ENCODE results near the gene SELENOO. TPM values are rescaled to one million over a fixed set of nuclear protein-coding genes. Genes with fewer than 3 reads are reported as not detected.
A peak's percentile ranks its signal among the peaks of the same experiment; 100 is the strongest.

SELENOO gene
- total RNA-seq, 1 experiment from 2014 or later = 43.2 TPM

DNA sequence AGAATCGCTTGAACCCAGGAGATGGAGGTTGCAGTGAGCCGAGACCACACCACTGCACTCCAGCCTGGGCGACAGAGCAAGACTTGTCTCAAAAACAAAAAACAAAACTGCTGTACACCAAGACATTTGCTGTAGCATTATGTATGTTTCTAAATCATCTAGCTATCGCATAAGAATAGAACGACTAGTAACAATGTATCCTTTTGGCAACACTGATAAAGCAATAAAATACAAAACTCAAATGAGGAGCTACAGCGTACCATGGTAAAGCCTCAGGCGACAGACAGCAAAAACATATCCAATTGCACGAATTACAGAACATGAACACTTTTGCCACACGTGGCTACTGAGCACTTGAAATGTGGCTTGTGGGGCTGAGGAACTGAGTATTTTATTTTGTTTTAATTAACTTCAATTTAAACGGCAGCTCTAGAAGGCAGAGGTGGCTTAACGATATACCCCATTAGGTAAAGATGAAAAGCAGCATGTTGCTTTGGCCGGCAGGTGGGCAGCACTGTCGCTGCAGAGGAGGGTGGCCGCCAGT, 41.7 kb downstream of the SELENOO start:
- in situ Hi-C loops (cut with HindIII; ENCODE audit: low pct_unique_long_range_greater_than_20kb, low sequenced_read_pairs) = no loop called here
- DNase-seq (ENCODE audit: low read depth, low spot score) = no peak

DNA sequence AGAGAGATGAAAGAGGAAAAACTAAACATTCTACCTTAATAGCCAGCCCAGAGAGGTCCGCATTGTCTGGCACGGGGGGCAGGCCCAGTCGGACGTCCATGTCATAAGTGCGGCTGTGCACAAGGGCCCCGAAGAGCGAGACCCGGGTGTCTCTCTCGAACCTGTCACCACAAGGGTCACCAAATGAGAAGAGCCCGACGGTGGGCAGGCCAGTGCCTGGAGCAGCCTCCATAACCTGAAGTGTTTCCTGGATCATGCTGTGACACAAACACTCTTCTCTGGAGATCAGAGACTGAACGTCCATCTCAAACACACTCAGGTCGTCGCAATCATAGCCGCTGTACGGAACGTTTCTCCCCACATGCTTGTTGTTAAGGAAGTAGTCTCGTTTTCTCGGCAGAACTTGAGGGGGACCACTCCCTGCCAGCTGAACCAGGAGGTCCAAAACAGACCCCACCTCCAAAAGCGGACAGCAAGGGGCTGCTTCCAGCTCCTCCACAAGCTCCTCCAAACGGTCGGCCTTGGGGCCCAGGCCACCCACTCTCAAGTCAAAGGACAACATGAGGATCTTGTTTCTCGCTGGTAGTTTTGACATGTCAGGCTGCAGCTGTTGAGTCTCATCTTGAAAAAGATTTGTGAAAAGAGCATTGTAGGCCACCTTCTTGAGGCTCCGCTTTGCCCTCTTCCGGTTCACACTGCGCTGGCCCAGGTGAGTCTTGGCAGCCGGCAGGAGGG, 43.0 kb downstream of the SELENOO start:
- no peak for DNase-seq (ENCODE audit: low read depth, low spot score)
- in situ Hi-C loops (cut with HindIII; ENCODE audit: low pct_unique_long_range_greater_than_20kb, low sequenced_read_pairs) = no loop called here

DNA sequence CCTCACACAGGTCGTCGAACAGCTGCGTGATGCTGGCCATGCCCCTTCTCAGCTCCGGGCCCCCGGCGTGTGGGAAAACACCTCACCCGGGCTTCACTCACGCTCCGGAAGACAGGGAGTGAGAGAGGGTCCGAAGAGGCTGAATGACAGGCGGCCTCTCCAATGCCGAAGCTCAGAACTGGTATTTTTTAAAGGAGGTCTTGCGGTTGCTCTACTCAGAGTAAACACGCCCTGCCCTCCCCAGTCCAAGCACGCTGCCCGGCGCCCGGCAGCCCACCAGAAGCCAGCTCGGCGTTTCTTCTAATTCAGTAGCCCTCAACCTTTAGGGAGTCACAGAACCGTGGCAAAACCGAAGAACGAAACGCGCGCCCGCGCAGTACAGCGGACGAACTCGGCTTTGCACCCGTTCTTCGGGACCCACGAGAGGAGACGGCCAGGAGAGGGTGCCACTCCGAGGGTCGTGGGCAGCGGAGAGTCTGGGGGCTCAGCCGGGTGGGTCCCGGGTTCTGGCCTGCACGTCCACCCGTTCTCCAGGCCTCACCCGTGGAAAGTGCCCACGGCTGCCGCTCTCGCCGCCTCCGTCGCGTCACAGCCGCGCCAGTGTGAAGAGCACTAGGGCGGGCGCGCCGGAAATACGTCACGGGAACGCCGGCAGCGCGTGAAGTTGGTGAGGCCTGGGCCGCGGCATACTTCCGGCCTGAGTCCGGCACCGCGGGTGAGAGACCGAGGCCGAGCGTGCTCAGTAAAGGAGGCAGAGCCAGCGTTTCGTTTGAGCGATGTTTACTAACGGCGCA, 43.8 kb downstream of the SELENOO start, which contains the start of gene TUBGCP6:
TUBGCP6 (minus strand) TSS at position 604 of the 794 bp plus-strand sequence; CDS start at position 40, 564 bp downstream.
- in situ Hi-C loops (cut with HindIII; ENCODE audit: low pct_unique_long_range_greater_than_20kb, low sequenced_read_pairs) = no loop called here
- DNase-seq (ENCODE audit: low read depth, low spot score) = peak; percentile 91

DNA sequence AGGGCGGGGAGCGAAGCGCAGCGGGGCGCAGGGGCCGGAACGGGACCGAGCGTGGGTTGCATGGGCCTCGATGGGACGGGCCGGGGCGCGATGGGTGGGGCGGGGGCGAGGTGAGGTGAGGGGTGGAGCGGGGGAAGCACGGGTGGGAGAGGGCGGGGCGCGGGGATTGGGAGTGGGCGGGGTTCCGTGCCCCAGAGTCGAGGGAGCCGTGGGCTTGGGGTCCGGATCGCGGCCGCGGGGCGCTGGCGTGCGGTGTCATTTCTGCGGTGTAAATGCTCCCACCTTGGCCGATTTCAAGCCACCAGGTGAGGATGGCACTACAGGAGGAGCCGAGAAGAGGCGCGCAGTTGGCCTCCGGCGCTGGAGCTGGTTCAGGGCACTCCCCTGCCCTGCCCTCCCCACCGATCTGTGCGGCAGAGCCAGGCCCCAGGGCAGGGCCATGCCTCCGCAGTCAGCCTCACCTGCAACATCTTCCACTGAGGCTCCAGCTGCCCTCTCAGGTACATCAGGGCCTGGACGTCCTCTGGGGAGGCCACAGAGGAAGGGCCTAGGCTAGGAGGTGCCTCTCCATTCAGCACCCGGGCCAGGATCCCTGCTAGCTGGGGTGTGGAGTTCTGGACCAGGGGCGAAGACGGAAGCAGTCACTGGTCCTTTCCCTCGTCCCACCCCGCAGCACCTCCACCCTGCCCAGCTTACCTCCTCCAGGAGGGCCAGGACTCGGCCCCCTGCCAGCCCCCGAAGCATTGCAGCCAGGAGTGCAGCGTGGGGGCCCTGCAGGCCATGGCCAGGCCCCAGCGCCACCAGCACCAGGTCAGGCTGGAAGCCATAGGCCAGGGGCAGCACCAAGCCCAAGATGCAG, 44.6 kb downstream of the SELENOO start:
- DNase-seq (ENCODE audit: low read depth, low spot score) = no peak
- in situ Hi-C loops (cut with HindIII; ENCODE audit: low pct_unique_long_range_greater_than_20kb, low sequenced_read_pairs) = no loop called here

DNA sequence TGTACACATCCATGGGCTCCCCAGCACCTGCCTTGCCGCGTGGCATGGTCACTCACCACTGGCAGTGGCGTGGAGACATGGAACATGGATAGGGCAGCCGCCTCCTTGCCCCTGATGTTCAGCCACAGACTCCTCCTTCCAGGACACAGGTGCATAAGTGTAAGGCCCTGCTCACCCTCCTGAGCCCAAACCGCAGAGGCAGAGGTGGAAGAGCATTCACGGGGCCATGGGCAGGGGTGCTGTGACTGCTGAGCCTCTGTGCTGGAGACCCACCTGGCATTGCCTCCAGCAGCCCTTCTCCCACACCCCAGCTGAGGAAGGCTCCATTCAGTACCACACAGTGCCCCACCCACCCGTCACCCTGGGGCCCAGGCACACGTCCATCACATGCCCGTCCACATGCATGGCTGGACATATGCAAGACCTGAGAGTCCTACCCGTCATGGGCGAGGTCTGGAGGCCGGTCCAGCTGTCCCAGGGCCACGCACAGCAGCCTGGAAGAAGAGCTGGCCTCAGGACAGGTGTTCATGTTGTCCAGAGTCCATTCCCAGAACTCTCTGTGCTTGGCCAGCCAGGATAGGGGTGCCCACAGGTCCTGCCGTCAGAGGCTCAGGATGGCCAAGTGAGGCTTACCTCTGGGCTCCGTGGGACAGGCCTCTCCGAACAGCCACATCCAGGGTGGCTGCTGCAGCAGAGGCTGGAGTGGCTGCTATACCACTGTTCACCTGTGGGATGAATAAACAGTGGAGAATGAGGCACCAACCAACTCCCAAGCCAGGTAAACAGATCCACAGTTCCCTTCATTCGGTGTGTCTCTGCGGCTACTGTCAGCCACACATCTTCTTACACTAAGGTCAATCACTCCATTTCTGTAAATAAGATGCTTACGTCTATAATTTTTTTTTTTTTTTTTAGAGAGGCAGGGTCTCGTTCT, 45.7 kb downstream of the SELENOO start:
- no peak for DNase-seq (ENCODE audit: low read depth, low spot score)
- in situ Hi-C loops (cut with HindIII; ENCODE audit: low pct_unique_long_range_greater_than_20kb, low sequenced_read_pairs) = no loop called here

DNA sequence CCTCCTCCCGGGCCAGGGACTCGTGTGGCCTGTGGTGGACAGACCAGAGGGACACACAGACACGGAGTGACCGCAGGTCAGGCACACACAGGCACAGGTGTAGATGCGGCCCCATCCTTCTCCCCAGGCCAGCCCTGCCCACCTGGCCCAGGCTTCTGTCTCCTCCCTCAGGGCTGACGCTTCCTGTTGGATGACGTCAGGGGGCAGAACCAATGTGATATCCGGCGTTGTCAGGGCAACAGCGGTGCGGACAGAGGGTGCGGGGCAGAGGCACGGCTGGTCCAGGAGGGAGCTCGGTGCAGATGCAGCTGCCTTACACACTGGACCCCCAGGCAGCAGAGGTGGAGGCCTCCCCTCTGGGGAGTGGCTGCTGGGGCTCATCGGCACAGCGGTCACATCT, 46.9 kb downstream of the SELENOO start:
- DNase-seq (ENCODE audit: low read depth, low spot score) = peak; percentile 76
- in situ Hi-C loops (cut with HindIII; ENCODE audit: low pct_unique_long_range_greater_than_20kb, low sequenced_read_pairs) = no loop called here

DNA sequence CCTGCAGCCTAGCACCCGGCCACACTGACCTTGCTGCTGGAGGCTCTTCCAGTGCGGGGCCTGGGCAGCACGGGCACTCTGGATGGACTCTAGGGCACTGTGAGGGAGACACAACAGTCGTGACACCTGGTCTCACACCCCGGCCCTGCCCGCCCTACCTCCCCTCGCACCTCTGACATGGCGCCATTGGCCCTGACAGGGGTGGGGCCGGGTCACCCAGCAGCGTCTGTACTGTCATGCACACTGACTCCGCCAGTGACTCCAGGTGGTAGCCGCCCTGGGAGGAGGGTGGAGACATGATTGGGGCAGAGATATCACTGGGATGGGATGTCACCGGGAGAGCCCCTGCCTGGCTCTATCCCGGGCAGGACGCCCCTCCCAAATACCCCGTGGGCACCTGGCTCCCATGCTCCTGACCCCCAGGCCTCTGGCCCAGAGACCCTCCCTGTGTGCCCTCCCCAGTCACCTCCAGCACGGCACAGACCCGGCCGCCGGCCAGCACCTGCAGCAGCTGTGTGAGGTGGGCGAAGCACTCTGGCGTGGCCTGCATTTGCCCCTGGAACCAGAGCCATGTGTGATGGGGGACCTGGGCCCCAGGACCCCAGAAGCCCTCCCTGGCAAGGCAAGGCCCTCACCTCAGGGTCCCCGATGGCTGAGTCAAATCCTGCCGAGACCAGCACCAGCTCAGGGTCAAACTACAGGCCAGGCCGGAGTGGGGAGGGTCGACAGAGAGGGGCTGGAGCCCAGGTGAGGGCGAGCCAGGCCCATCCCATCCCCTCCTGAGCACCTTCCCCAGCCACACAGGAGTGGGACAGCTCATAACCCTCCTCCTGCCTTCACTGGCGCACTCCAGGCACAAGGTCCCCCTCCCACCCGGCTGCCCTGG, 47.6 kb downstream of the SELENOO start:
- in situ Hi-C loops (cut with HindIII; ENCODE audit: low pct_unique_long_range_greater_than_20kb, low sequenced_read_pairs) = no loop called here
- DNase-seq (ENCODE audit: low read depth, low spot score) = no peak

DNA sequence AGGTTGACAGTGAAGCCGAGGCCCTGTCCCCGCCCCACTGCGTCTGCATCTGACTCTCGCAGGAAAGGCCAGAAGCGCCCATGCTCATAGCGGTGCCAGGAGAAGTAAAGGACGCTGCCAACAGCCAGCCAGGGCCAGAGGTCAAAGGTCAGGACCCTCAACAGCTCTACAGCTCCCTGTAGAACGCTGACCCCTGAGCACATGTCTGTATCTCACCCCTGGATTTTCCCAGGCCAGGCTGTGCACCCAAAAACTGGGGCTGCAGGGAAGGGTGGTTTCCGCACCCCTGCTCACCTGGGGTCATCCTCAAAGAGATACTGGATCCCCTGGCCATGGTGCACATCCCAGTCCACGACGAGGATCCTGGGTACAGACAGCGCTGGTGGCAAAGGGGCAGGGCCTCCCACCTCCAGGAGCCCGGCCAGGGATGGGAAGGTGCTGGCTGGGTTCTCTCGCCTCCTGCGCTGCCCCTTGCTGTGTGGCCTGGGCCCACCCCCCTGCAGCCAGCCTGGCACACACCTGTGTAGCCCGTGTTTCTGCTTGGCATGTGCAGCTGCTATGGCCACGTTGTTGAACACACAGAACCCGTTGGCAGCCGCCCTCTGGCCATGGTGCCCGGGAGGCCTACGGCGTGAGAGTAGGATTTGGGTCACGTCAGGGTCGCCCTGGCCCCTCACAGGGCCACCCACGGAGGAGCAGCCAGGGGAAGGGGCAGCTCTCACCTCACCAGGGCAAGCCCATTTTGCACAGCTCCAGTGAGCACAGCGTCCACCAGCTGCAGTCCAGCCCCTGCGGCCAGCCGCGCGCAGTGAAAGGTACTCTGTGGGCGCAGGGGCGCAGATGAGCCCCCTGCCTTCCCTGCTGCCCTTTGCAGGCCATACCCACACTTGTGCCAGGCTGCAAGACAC, 48.8 kb downstream of the SELENOO start:
- in situ Hi-C loops (cut with HindIII; ENCODE audit: low pct_unique_long_range_greater_than_20kb, low sequenced_read_pairs) = no loop called here
- DNase-seq (ENCODE audit: low read depth, low spot score) = no peak

DNA sequence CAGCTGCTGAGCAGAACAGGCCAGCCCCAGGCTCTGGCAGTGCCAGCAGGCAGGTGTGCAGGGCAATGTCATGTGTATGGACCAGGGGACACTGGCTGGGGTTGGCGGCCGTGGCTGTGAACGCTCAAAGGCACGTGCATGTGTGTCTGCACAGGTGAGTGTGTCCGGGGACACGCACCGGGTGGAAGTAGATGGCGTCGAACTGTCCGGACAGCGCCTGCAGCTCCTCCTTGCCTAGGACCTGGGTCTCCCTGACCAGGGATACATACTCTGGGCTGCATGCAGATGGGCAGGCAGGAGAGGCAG, 49.4 kb downstream of the SELENOO start:
- DNase-seq (ENCODE audit: low read depth, low spot score) = no peak
- in situ Hi-C loops (cut with HindIII; ENCODE audit: low pct_unique_long_range_greater_than_20kb, low sequenced_read_pairs) = no loop called here

DNA sequence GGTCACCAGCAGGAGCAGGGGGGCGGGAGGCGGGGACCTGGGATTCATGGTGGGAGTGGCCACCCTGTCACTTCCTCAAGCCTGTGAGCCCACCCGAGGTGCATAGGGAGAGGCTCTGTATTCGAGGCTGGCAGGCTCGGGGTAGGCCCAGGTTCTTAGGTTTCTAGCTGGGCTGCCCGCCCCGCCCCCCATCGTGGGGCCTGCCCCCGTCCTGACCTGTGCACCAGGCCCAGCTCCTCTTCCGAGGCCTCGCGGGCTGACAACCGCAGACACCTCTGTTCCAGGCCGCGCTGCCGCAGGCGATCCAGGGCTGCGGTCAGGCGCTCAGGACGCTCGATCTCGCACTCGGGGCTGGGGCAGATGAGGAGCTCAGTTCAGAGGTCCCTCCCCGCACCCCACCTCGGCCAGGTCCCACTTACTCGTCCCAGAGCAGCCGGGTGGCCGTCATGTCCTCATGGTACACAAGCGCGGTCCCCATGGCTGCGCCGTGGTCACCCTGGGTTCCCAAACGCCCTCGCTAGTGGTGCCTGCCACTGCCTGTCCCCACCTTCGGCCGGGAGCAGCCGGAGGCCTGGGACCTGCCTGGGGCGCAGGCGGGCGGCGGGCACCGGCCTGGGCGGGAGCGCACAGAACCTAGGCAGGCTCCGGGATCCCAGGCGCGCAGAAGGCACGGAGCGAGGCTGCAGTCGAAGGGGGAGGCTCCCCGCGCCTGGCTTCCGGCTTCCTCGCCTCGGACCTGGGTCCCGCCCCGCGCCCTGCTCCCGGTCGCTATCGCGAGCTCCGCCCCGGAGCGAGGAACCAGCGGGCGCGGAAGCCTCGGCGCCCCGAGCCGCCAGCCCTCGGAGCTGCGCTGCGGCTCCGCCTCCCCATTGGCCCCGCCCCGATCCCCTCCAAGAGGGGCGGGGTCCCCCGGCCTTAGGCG, 50.0 kb downstream of the SELENOO start, which contains the start of gene HDAC10:
HDAC10 (minus strand) TSS at position 711 of the 922 bp plus-strand sequence; CDS start at position 478, 233 bp downstream.
- DNase-seq (ENCODE audit: low read depth, low spot score) = peak; percentile 63
- in situ Hi-C loops (cut with HindIII; ENCODE audit: low pct_unique_long_range_greater_than_20kb, low sequenced_read_pairs) = no loop called here

DNA sequence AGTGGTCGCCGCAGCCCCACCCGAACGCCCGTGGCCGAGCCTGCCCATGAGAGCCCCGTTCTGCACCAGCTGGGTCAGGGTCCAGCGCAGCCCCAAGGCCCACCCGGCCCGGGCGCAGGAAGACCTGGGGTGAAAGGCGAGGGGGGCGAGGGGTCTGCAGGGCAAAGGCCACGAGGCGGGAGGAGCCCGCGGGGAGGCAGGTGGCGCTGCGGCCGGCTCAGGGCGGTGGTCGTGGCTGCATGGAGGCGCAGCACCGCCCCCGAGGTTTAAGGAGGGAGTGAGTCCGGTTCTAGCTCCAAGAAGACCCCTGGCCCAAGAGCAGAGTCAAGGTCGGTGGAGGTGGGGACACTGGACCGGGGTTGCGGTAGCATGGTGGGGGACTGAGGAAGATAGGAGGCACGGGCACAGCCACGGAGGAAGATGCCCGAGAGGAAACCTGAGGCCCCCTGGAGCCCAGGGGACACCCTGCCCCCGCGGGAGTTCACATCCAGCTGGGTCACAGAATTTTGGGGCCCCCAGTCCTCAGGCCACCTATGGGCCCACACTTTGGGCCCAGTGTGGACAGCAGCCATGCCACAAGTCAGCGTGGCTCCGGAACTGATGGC, 50.8 kb downstream of the SELENOO start:
- no peak for DNase-seq (ENCODE audit: low read depth, low spot score)
- in situ Hi-C loops (cut with HindIII; ENCODE audit: low pct_unique_long_range_greater_than_20kb, low sequenced_read_pairs) = no loop called here

DNA sequence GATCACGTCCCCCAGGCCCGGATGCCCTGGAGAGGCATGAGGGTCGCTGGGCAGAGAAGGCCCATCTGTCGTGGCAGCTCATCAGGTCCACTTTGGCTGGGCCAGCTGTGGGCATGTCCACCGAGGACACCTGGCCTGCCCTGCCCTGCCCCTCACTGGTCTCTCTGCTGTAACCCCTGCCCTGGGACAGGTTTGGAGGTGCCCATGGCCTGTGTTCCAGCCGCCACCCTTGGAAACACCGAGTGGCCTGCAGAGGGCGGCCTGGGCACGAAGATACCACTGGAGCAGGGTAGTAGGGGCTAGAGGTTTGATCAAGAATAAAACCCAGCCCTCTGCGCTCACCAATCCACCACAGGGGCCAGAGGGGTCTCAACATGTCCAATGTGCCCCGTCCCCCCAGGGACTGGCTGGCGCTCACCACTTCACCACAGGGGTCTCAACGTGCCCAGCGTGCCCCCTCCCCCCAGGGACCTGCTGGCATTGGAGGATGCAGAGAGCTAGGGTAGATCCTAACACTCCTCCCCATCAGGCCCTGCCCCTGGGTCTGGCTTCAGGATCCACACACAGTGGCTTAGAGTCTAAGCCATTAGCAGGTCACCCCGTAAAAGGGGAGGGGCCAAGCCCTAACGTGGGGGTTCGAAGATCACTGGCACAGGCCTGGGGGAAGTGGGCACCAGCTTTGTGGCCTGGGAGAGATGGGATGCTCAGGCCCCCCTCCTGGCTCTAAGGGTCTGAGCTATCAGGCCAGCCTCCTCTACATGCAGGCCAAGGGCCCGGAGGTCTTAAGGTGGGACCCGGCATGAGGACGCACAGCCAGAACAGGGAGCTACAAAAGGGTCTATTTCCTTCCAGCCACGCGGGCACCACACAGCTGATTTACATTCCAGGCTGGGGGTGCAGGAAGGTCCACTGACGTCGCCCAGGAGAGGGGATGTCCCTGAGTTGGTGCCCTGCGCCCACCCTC, 51.6 kb downstream of the SELENOO start:
- in situ Hi-C loops (cut with HindIII; ENCODE audit: low pct_unique_long_range_greater_than_20kb, low sequenced_read_pairs) = no loop called here
- peak; percentile 76 for DNase-seq (ENCODE audit: low read depth, low spot score)

Measured in SK-MEL-5 (cell line).